ENCODE measurements around the gene PLXDC2. TPM values are rescaled to one million over a fixed set of nuclear protein-coding genes. Genes with fewer than 3 reads are reported as not detected.

PLXDC2 gene
- total RNA-seq, 5 donors from 2014 or later (not counting 1 experiment from before 2014, with no cell fraction given), result 0.49 to 1.1 (median 0.56) TPM

DNA sequence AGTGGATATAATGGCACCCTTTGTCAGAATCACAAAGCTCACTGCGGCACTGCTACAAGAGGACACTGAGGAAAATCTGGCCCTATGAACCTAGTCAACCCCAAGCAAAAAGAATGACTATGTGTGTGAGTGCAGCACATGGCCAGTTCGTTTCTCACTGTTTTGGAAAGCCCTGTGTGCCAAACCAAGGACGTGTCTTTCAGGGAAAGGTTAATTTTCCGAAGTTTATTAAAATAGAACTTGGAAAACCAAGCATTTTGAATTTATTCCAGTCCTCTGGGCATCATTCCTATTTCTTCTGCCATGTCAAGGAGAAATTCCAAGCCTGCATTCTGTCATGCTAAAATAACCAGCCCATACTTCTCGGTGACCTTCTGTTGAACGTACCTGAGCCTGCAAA is 471.8 kb downstream of the PLXDC2 start:
- no peak overlapping the region for H3K4me3 ChIP-seq (ENCODE audit: control insufficient read depth in 1 of 2, extremely low read depth in 1 of 2, low read length in 1 of 2)
- ATAC-seq (replicated peaks in 1 of 4), result no peak
- Mint-ChIP-seq H3K9me3 (peaks cover 5 to 12% (median 8%) of the 10 kb centered on the region in 3 donors), H3K27me3 (no peaks in the 10 kb centered on the region), H3K27ac (no peak overlapping the region), H3K36me3 (no peaks in the 10 kb centered on the region), H3K4me1 (no peaks in the 10 kb centered on the region), H3K4me3 (no peak overlapping the region)
- H3K27me3 ChIP-seq (replicated peaks in 1 of 2; ENCODE audit: control insufficient read depth in 2 of 2, extremely low read depth in 1 of 2, insufficient read depth in 2 of 2, low read length in 1 of 2), result no peaks in the 10 kb centered on the region
- no peaks in the 10 kb centered on the region for H3K9me3 ChIP-seq
- H3K4me1 ChIP-seq (ENCODE audit: control insufficient read depth in 1 of 2, extremely low read depth in 1 of 2, insufficient read depth in 2 of 2, low read length in 2 of 2), result no peaks in the 10 kb centered on the region
- WGBS (ENCODE audit: insufficient coverage), result no CpG with 5 or more reads among the region's 6 CpGs
- no peak for DNase-seq
- H3K27ac ChIP-seq (ENCODE audit: low read length), result no peak overlapping the region
- no peaks in the 10 kb centered on the region for H3K36me3 ChIP-seq (ENCODE audit: control insufficient read depth in 2 of 2, extremely low read depth in 1 of 2, insufficient read depth in 1 of 2, low read length in 1 of 2)
- POLR2A ChIA-PET, result no interaction called here
- CTCF ChIA-PET, result no interaction called here

DNA sequence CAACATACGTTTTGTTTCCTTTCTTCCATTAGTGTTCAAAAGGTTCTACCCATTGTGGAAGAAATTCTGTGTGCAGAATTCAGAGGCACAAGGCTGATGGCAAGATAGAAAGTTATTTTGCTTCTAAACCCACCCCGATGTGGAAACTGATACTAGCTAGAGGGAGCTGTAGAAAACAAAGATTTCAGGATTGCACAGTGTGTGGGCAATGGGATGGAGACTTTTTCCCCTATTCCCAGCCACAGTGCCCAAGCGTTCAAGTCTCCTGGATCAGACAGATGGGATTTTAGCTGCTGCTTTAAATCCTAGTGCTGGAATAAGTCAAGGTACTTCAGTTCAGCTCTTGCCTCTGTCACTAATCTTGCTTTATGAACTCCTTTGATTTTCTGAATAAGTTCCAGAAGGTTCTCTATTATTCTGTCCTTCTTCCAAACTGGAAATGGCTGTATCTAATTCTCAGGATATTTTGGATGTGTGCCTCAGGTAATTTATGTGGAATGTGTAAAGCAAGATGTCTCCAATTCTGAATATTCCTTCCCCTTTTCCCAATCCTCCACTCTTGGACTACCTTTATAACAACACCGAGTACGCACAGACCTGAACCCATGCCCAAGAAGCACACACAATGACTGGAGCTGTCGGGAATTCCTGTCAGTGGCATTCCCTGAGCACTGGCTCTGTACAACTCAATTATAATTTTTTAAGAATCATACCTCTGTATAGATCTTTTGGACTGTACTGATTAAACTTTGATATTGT is 473.0 kb downstream of the PLXDC2 start:
- Mint-ChIP-seq H3K4me1 (no peaks in the 10 kb centered on the region), H3K4me3 (no peak overlapping the region)
- 94% methylated on average over 3 of the region's 6 CpGs for WGBS (ENCODE audit: insufficient coverage)

GRCh38 chr10:20298417-20298816 is 482.2 kb downstream of the PLXDC2 start:
- WGBS (ENCODE audit: insufficient coverage), result no CpG with 5 or more reads among the region's 2 CpGs
- H3K4me1 Mint-ChIP-seq, result no peaks in the 10 kb centered on the region
- Histone ChIP-seq H3K36me3 (ENCODE audit: control insufficient read depth in 2 of 2, extremely low read depth in 1 of 2, insufficient read depth in 1 of 2, low read length in 1 of 2) (no peaks in the 10 kb centered on the region), H3K4me1 (ENCODE audit: control insufficient read depth in 1 of 2, extremely low read depth in 1 of 2, insufficient read depth in 2 of 2, low read length in 2 of 2) (no peaks in the 10 kb centered on the region), H3K9me3 (no peaks in the 10 kb centered on the region), H3K27me3 (replicated peaks in 1 of 2; ENCODE audit: control insufficient read depth in 2 of 2, extremely low read depth in 1 of 2, insufficient read depth in 2 of 2, low read length in 1 of 2) (no peaks in the 10 kb centered on the region), H3K27ac (ENCODE audit: low read length) (no peak overlapping the region), H3K4me3 (ENCODE audit: control insufficient read depth in 1 of 2, extremely low read depth in 1 of 2, low read length in 1 of 2) (no peak overlapping the region)
- POLR2A ChIA-PET, result interaction anchor here in 1 of 2 donors (0.6 kb wide), 1 partner anchor 59 kb away, joined by 4 read pairs; no protein-coding TSS in a partner anchor
- DNase-seq (no peak), ATAC-seq (replicated peaks in 1 of 4) (no peak)
- no peak overlapping the region for H3K4me3 Mint-ChIP-seq
- H3K27me3 Mint-ChIP-seq, result no peaks in the 10 kb centered on the region
- CTCF ChIA-PET, result no interaction called here
- no peak overlapping the region for H3K27ac Mint-ChIP-seq
- H3K36me3 Mint-ChIP-seq, result no peaks in the 10 kb centered on the region
- H3K9me3 Mint-ChIP-seq, result peaks cover 9 to 33% (median 21%) of the 10 kb centered on the region in 3 donors

More for the DNA sequence above, 473.0 kb downstream of the PLXDC2 start:
- peaks cover 5 to 15% (median 7%) of the 10 kb centered on the region in 3 donors for H3K9me3 Mint-ChIP-seq
- no peaks in the 10 kb centered on the region for H3K9me3 ChIP-seq
- ChIA-PET POLR2A (no interaction called here), CTCF (no interaction called here)
- no peaks in the 10 kb centered on the region for H3K36me3 Mint-ChIP-seq
- no peak for DNase-seq
- no peaks in the 10 kb centered on the region for H3K27me3 Mint-ChIP-seq
- H3K4me3 ChIP-seq (ENCODE audit: control insufficient read depth in 1 of 2, extremely low read depth in 1 of 2, low read length in 1 of 2), result no peak overlapping the region
- H3K27me3 ChIP-seq (replicated peaks in 1 of 2; ENCODE audit: control insufficient read depth in 2 of 2, extremely low read depth in 1 of 2, insufficient read depth in 2 of 2, low read length in 1 of 2), result no peaks in the 10 kb centered on the region
- no peak overlapping the region for H3K27ac ChIP-seq (ENCODE audit: low read length)
- H3K4me1 ChIP-seq (ENCODE audit: control insufficient read depth in 1 of 2, extremely low read depth in 1 of 2, insufficient read depth in 2 of 2, low read length in 2 of 2), result no peaks in the 10 kb centered on the region
- no peak for ATAC-seq (replicated peaks in 1 of 4)
- H3K36me3 ChIP-seq (ENCODE audit: control insufficient read depth in 2 of 2, extremely low read depth in 1 of 2, insufficient read depth in 1 of 2, low read length in 1 of 2), result no peaks in the 10 kb centered on the region
- H3K27ac Mint-ChIP-seq, result no peak overlapping the region

- no peak overlapping the region for H3K4me3 ChIP-seq (ENCODE audit: control insufficient read depth in 1 of 2, extremely low read depth in 1 of 2, low read length in 1 of 2)
- 63% methylated on average over 2 of the region's 4 CpGs for WGBS (ENCODE audit: insufficient coverage)
Observed at GRCh38 chr10:20299034-20299736, 483.0 kb downstream of the PLXDC2 start.

GRCh38 chr10:20300735-20301134 is 484.5 kb downstream of the PLXDC2 start:
- no peak overlapping the region for H3K27ac ChIP-seq (ENCODE audit: low read length)
- CTCF ChIA-PET, result no interaction called here
- no peaks in the 10 kb centered on the region for H3K36me3 ChIP-seq (ENCODE audit: control insufficient read depth in 2 of 2, extremely low read depth in 1 of 2, insufficient read depth in 1 of 2, low read length in 1 of 2)
- H3K9me3 Mint-ChIP-seq, result peaks cover 6 to 18% (median 17%) of the 10 kb centered on the region in 3 donors
- DNase-seq (no peak), ATAC-seq (replicated peaks in 1 of 4) (no peak)
- H3K27me3 ChIP-seq (replicated peaks in 1 of 2; ENCODE audit: control insufficient read depth in 2 of 2, extremely low read depth in 1 of 2, insufficient read depth in 2 of 2, low read length in 1 of 2), result no peaks in the 10 kb centered on the region
- POLR2A ChIA-PET, result no interaction called here
- H3K4me1 ChIP-seq (ENCODE audit: control insufficient read depth in 1 of 2, extremely low read depth in 1 of 2, insufficient read depth in 2 of 2, low read length in 2 of 2), result no peaks in the 10 kb centered on the region
- no peak overlapping the region for H3K4me3 ChIP-seq (ENCODE audit: control insufficient read depth in 1 of 2, extremely low read depth in 1 of 2, low read length in 1 of 2)
- H3K27me3 Mint-ChIP-seq, result no peaks in the 10 kb centered on the region
- H3K27ac Mint-ChIP-seq, result no peak overlapping the region
- no peaks in the 10 kb centered on the region for H3K36me3 Mint-ChIP-seq
- H3K4me3 Mint-ChIP-seq, result no peak overlapping the region
- H3K9me3 ChIP-seq, result no peaks in the 10 kb centered on the region
- 94% methylated on average over 2 of the region's 2 CpGs for WGBS (ENCODE audit: insufficient coverage)
- no peaks in the 10 kb centered on the region for H3K4me1 Mint-ChIP-seq

More at GRCh38 chr10:20299034-20299736, 483.0 kb downstream of the PLXDC2 start:
- Mint-ChIP-seq H3K36me3 (no peaks in the 10 kb centered on the region), H3K9me3 (peaks cover 9 to 31% (median 22%) of the 10 kb centered on the region in 3 donors), H3K27me3 (no peaks in the 10 kb centered on the region), H3K27ac (no peak overlapping the region), H3K4me3 (no peak overlapping the region), H3K4me1 (no peaks in the 10 kb centered on the region)
- H3K27me3 ChIP-seq (replicated peaks in 1 of 2; ENCODE audit: control insufficient read depth in 2 of 2, extremely low read depth in 1 of 2, insufficient read depth in 2 of 2, low read length in 1 of 2), result no peaks in the 10 kb centered on the region
- no peaks in the 10 kb centered on the region for H3K4me1 ChIP-seq (ENCODE audit: control insufficient read depth in 1 of 2, extremely low read depth in 1 of 2, insufficient read depth in 2 of 2, low read length in 2 of 2)
- no peak for DNase-seq
- ChIA-PET CTCF (no interaction called here), POLR2A (interaction anchor here in 1 of 2 donors (0.6 kb wide), 1 partner anchor 58 kb away, joined by 4 read pairs; no protein-coding TSS in a partner anchor)
- ATAC-seq (replicated peaks in 1 of 4), result no peak
- no peaks in the 10 kb centered on the region for H3K9me3 ChIP-seq
- H3K27ac ChIP-seq (ENCODE audit: low read length), result no peak overlapping the region
- H3K36me3 ChIP-seq (ENCODE audit: control insufficient read depth in 2 of 2, extremely low read depth in 1 of 2, insufficient read depth in 1 of 2, low read length in 1 of 2), result no peaks in the 10 kb centered on the region

- DNase-seq (no peak), ATAC-seq (replicated peaks in 1 of 4) (no peak)
- Histone ChIP-seq H3K9me3 (no peaks in the 10 kb centered on the region), H3K27ac (ENCODE audit: low read length) (no peak overlapping the region), H3K36me3 (ENCODE audit: control insufficient read depth in 2 of 2, extremely low read depth in 1 of 2, insufficient read depth in 1 of 2, low read length in 1 of 2) (no peaks in the 10 kb centered on the region), H3K27me3 (replicated peaks in 1 of 2; ENCODE audit: control insufficient read depth in 2 of 2, extremely low read depth in 1 of 2, insufficient read depth in 2 of 2, low read length in 1 of 2) (no peaks in the 10 kb centered on the region), H3K4me1 (ENCODE audit: control insufficient read depth in 1 of 2, extremely low read depth in 1 of 2, insufficient read depth in 2 of 2, low read length in 2 of 2) (no peaks in the 10 kb centered on the region), H3K4me3 (ENCODE audit: control insufficient read depth in 1 of 2, extremely low read depth in 1 of 2, low read length in 1 of 2) (no peak overlapping the region)
- Mint-ChIP-seq H3K9me3 (peaks cover 9 to 14% (median 12%) of the 10 kb centered on the region in 3 donors), H3K36me3 (no peaks in the 10 kb centered on the region), H3K4me1 (no peaks in the 10 kb centered on the region), H3K27ac (no peak overlapping the region), H3K4me3 (no peak overlapping the region), H3K27me3 (no peaks in the 10 kb centered on the region)
- WGBS (ENCODE audit: insufficient coverage), result 100% methylated on average over 1 of the region's 2 CpGs
- POLR2A ChIA-PET, result no interaction called here
- CTCF ChIA-PET, result no interaction called here
Observed at GRCh38 chr10:20302033-20302432, 485.8 kb downstream of the PLXDC2 start.

All from T-cell (primary cell).